ENCODE measurements around the gene RAB3GAP2. TPM values are rescaled to one million over a fixed set of nuclear protein-coding genes. Genes with fewer than 3 reads are reported as not detected.
"Not testable (repeated sequence)": the region's sequence is repeated elsewhere in the genome, so short reads cannot be mapped to it uniquely, and the experiment has no call there.

Gene RAB3GAP2
- total and polyA plus RNA-seq, 2 donors from 2014 or later, result 7.6 to 38.1 TPM

DNA sequence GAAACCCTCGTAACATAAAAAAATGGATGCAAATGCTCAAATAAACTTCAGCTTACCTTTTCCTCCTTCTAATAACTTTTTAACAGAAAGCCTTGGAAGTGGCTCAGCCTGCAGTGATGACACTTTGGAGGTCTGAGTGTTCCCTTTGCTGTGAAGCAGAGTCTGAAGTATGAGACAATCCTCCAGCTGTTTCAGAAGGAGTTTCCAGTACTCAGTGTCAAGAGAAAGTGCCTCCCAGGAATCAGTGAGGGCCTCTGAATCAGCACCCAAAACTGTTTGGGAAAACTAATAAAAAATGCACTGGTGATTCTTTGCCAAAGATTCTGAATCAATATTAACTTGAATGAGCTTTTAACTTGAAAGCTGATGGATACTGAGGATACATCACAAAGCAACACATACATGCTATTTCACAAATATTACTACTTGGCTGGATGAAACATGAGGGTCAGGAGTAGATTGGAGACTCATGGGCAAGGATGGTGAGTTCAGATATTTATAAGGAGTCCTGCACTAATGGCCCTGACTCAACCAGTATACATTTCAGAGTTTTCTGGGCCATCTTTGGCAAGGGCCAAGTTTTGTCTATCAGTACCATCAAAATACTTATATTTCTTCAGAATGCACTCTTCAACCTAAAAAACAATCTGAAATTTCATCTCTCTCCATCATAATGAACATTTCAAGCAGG lies 101.3 kb downstream of the RAB3GAP2 start:
- Histone ChIP-seq H3K4me1 (ENCODE audit: control insufficient read depth in 2 of 3, insufficient read depth in 2 of 3, low read depth in 1 of 3, low read length in 3 of 3) (no peaks in the 10 kb centered on the region), H3K9ac (ENCODE audit: low read length in 3 of 3) (no peak overlapping the region), H3K36me3 (ENCODE audit: control insufficient read depth in 2 of 3, insufficient read depth in 3 of 3, low read length in 3 of 3) (peaks cover 14 to 32% (median 25%) of the 10 kb centered on the region in 3 donors), H3K27ac (ENCODE audit: low read depth in 2 of 2, low read length in 2 of 2) (no peak overlapping the region), H3K27me3 (ENCODE audit: control insufficient read depth, insufficient read depth, low read length) (no peaks in the 10 kb centered on the region), H3K4me3 (ENCODE audit: low read length in 3 of 3) (no peak overlapping the region), H3K9me3 (ENCODE audit: control insufficient read depth in 2 of 3, insufficient read depth in 1 of 3, low read length in 3 of 3) (no peaks in the 10 kb centered on the region)
- DNase-seq, result no peak
- TF ChIP-seq, protein P1, sequence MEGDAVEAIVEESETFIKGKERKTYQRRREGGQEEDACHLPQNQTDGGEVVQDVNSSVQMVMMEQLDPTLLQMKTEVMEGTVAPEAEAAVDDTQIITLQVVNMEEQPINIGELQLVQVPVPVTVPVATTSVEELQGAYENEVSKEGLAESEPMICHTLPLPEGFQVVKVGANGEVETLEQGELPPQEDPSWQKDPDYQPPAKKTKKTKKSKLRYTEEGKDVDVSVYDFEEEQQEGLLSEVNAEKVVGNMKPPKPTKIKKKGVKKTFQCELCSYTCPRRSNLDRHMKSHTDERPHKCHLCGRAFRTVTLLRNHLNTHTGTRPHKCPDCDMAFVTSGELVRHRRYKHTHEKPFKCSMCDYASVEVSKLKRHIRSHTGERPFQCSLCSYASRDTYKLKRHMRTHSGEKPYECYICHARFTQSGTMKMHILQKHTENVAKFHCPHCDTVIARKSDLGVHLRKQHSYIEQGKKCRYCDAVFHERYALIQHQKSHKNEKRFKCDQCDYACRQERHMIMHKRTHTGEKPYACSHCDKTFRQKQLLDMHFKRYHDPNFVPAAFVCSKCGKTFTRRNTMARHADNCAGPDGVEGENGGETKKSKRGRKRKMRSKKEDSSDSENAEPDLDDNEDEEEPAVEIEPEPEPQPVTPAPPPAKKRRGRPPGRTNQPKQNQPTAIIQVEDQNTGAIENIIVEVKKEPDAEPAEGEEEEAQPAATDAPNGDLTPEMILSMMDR (IDR thresholded peaks at IDR 0.05; ENCODE audit: borderline replicate concordance, extremely low read depth, insufficient read depth), result no peak
- intact Hi-C loops (cut with DNase I), result no loop called here
- no peak for FAIRE-seq

DNA sequence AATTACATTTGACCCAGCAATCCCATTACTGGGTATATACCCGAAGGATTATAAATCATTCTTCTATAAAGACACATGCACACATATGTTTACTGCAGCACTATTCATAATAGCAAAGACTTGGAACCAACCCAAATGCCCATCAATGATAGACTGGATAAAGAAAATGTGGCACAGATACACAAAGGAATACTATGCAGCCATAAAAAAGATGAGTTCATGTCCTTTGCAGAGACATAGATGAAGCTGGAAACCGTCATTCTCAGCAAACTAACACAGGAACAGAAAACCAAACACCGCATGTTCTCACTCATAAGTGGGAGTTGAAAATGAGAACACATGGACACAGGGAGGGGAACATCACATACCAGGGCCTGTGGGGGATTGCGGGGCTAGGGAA lies 102.4 kb downstream of the RAB3GAP2 start:
- H3K36me3 ChIP-seq (ENCODE audit: control insufficient read depth in 2 of 3, insufficient read depth in 3 of 3, low read length in 3 of 3), result peaks cover 14 to 32% (median 25%) of the 10 kb centered on the region in 3 donors
- intact Hi-C loops (cut with DNase I); H3K4me3 ChIP-seq (ENCODE audit: low read length in 3 of 3); H3K9ac ChIP-seq (ENCODE audit: low read length in 3 of 3); H3K4me1 ChIP-seq (ENCODE audit: control insufficient read depth in 2 of 3, insufficient read depth in 2 of 3, low read depth in 1 of 3, low read length in 3 of 3); DNase-seq; H3K27ac ChIP-seq (ENCODE audit: low read depth in 2 of 2, low read length in 2 of 2); H3K27me3 ChIP-seq (ENCODE audit: control insufficient read depth, insufficient read depth, low read length); FAIRE-seq; H3K9me3 ChIP-seq (ENCODE audit: control insufficient read depth in 2 of 3, insufficient read depth in 1 of 3, low read length in 3 of 3): not testable (repeated sequence)

DNA sequence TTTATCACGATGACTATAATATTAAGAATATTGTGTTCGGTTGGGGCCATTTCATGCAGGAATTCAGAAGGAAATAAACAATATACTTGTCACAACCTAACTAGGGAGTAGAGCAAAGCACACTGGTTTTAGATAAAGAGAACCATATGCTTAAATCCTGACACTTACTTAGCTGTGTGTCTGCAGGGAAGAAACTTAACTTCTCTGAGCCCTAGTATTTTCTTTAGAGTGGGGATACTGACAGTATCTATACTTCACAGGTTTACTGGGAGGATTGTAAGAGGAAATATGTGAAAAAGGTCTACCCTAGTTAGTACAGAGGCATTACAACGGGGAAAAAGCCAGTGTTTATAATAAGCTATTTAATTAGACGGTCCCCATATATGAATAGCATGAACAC lies 105.4 kb downstream of the RAB3GAP2 start:
- intact Hi-C loops (cut with DNase I), result no loop called here
- Histone ChIP-seq H3K27ac (ENCODE audit: low read depth in 2 of 2, low read length in 2 of 2) (no peak overlapping the region), H3K9me3 (ENCODE audit: control insufficient read depth in 2 of 3, insufficient read depth in 1 of 3, low read length in 3 of 3) (no peaks in the 10 kb centered on the region), H3K9ac (ENCODE audit: low read length in 3 of 3) (no peak overlapping the region), H3K4me3 (ENCODE audit: low read length in 3 of 3) (no peak overlapping the region), H3K27me3 (ENCODE audit: control insufficient read depth, insufficient read depth, low read length) (no peaks in the 10 kb centered on the region), H3K36me3 (ENCODE audit: control insufficient read depth in 2 of 3, insufficient read depth in 3 of 3, low read length in 3 of 3) (peaks cover 14 to 31% (median 25%) of the 10 kb centered on the region in 3 donors), H3K4me1 (ENCODE audit: control insufficient read depth in 2 of 3, insufficient read depth in 2 of 3, low read depth in 1 of 3, low read length in 3 of 3) (no peaks in the 10 kb centered on the region)
- DNase-seq (no peak), FAIRE-seq (no peak)
- TF ChIP-seq, protein P1 (IDR thresholded peaks at IDR 0.05; ENCODE audit: borderline replicate concordance, extremely low read depth, insufficient read depth), result no peak

DNA sequence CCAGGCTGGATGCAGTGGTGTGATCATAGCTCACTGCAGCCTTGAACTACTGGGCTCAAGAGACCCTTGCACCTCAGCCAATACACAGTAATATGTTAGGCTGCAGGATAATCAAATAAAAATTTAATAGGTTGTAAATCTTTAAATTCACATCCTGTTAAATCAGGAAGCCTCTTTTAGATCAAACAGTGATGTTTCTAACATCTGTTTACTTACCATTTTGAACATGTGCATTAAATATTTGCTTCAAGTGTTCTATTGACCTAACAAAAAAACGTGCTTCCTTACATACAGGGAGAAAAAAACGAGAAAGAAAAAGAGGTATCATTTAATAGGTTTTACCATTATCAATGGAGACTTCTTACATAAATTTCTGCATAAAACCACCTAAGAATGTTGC lies 107.7 kb downstream of the RAB3GAP2 start:
- intact Hi-C loops (cut with DNase I), result no loop called here
- DNase-seq (no peak), FAIRE-seq (no peak)
- no peak overlapping the region for H3K4me3 ChIP-seq (ENCODE audit: low read length in 3 of 3)
- H3K9me3 ChIP-seq (ENCODE audit: control insufficient read depth in 2 of 3, insufficient read depth in 1 of 3, low read length in 3 of 3), result no peaks in the 10 kb centered on the region
- no peaks in the 10 kb centered on the region for H3K4me1 ChIP-seq (ENCODE audit: control insufficient read depth in 2 of 3, insufficient read depth in 2 of 3, low read depth in 1 of 3, low read length in 3 of 3)
- no peaks in the 10 kb centered on the region for H3K27me3 ChIP-seq (ENCODE audit: control insufficient read depth, insufficient read depth, low read length)
- H3K27ac ChIP-seq (ENCODE audit: low read depth in 2 of 2, low read length in 2 of 2), result no peak overlapping the region
- H3K36me3 ChIP-seq (ENCODE audit: control insufficient read depth in 2 of 3, insufficient read depth in 3 of 3, low read length in 3 of 3), result peaks cover 11 to 21% (median 13%) of the 10 kb centered on the region in 3 donors
- TF ChIP-seq, protein P1 (IDR thresholded peaks at IDR 0.05; ENCODE audit: borderline replicate concordance, extremely low read depth, insufficient read depth), result no peak
- no peak overlapping the region for H3K9ac ChIP-seq (ENCODE audit: low read length in 3 of 3)

Data from kidney (tissue), 14 donors.